GM19324 (cell line): ENCODE results near the gene NDUFAF5.
A peak's percentile ranks its signal among the peaks of the same experiment; 100 is the strongest.
"Not testable (repeated sequence)": the region's sequence is repeated elsewhere in the genome, so short reads cannot be mapped to it uniquely, and the experiment has no call there.

Experiments used
- ATAC-seq: cut with Tn5 transposase; IDR thresholded peaks from one replicate; pipeline ENCODE4 v1.9.1; 2021; ENCODE audit warnings: mild to moderate bottlenecking, moderate library complexity; ENCODE audit not compliant: unreplicated experiment, low FRiP score

NDUFAF5 gene

DNA sequence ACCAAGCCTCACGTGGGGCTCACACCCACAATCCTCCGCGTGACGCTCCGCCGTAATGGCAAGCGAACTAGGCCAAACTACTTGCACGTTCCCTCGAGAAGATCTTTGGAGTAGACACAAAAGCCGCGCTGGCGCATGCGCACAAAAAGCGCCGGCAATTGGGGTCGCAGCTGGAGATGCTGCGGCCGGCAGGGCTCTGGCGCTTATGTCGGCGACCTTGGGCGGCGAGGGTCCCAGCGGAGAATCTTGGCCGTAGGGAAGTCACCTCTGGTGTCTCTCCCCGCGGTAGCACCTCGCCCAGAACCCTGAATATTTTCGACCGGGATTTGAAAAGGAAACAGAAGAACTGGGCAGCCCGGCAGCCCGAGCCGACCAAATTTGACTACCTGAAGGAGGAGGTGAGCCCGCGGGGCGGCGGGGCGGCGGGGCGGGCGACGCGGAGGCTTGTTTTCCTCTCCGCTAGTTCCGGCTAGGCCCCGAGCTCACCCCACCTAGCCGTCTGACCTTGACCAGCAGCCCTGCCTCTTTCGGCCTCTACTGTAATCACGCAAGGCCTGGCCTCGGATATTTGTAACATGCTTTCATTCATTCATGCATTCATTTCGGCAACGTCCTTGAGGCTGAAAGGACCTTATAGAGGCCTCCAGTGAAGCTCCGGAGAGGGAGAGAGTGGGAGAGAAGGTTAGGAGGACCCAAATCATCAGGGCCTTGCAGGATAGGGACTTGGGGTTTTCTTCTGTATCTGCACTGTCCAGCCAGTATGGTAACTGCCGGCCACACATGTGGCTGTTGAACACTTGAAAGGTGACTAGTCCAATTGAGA lies at the start of gene NDUFAF5, which contains the start of gene ESF1:
Gene NDUFAF5, plus strand, starts transcription at position 136 of the 823 bp plus-strand sequence. Its CDS starts 41 bp downstream, at position 177.
Gene ESF1, minus strand, starts transcription at position 27 of the 823 bp plus-strand sequence. CDS start 1,779 bp downstream, outside the sequence.
- peak; percentile 97 for ATAC-seq

GRCh38 chr20:13735826-13736225 lies 49.0 kb upstream of the NDUFAF5 start:
- ATAC-seq: no peak

DNA sequence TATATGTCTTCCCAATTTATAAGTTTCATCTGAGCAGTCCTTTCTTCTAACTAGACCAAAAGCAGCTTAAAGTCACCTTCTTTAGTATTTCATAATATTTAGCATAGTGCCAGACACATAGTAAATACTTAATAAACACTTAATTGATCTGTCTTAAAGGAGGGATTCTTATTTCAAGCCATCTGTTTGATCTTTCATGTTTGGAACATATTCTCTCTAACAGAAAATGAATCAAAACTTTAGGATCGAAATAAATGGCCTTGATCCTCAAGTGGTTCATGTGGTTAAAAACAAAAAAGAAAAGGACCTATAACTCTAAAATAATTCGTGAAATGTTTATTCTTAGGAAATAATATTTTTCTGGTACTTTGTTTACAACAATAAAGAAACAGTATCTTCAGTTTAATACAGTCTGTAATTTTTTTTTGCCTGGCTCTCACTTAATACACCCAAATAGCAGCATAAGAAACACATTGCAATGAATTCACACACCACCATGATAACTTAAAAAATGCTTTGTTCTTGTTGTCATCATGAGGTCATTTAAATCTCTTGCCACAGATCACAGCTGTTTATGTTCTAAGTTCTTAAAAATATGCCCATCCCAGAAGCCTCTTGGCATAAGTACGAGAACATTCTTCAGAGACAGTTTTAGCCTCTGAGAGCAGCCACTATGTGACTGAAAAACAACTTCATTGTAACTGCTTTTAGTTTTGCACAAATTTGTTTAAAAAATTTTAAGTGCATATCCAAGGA lies 48.2 kb upstream of the NDUFAF5 start:
- ATAC-seq: no peak

DNA sequence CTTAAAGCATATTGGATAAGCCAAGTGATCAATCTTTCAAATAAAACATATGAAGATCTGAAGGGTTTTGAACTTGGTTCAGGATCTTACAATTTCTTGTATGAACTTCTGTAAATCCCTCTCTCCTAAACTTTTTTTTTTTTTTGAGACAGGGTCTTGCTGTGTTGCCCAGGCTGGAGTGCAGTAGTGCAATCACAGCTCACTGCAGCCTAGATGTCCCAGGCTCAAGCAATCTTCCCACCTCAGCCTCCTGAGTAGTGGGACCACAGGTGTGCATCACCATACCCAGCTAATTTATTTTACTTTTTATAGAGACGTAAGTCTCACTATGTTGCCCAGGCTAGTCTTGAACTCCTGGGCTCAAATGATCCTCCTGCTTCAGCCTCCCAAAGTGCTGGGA lies 46.6 kb upstream of the NDUFAF5 start:
- not testable (repeated sequence) for ATAC-seq

DNA sequence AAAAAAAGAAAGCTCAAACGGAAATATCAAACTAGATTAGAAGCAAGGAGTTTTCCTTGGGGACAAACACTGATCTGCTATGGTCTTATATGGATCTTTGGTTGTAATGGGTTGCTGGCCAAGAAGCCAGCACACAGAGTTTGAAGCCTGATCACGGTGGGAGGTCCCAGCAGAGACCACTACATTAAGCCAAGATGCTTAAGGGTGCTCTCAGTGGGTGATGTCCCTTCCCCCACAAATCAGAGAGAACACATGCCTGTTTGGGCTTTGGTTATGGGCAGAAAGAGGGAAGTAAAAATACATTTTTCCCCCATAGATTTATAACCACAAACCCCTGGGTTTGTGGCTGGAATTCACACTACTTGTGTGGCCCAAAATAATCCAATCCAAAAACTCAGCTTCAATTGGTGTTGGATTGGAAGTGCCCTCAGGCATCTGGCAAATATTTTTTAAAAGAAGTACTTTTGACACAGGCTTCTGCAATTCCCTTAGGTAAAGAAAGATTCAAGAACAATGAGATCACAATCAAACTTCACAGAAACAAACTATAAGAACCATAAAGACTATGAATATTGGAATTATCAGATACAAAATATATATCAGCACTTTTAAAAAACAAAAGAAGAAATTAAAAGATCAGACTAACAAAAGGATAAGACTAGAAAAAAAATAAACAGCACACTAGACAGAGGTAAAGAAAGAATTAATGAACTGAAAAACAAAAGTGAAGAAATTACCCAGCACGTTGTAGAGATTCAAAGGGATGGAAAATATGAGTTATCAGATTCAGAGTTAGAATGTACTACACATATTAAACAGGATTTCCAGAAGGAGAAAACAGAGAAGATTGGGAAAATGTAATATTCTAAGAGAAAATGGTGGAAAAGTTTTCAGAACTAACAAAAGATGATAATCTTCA lies 44.8 kb upstream of the NDUFAF5 start:
- no peak for ATAC-seq

GRCh38 chr20:13741879-13742278 lies 42.9 kb upstream of the NDUFAF5 start:
- ATAC-seq: no peak

DNA sequence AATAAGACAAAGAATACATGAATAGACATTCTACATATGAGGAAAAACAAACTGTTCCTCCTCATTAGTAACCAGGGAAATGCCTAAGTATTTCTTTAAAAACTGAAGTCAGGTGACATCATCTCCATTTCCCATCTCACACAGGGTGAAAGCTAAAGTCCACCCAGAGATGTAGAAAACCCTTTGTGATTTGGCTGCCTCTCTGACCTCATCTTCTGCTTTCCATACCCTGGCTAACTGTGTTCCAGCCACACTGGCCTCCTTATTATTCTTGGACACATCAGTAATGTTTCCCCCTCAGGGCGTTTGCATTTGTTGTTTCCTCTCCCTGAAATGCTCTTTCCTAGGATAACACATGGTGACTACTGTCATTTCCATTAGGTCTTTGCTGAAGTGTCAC lies 40.5 kb upstream of the NDUFAF5 start:
- no peak for ATAC-seq

DNA sequence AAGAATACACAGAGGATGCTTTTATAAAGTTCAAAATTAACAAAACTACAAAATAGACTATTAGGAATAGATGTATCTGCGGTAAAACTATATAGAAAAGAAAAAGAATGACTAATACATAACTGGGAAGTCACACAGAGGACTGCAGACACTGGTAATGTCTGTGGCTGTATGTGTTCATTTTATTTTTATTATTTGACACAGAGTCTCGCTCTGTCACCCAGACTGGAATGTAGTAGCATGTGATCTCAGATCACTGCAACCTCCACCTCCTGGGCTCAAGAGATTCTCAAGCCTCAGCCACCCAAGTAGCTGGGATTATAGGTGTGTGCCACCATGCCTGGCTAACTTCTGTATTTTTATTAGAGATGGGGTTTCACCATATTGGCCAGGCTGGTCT lies 39.0 kb upstream of the NDUFAF5 start:
- no peak for ATAC-seq

DNA sequence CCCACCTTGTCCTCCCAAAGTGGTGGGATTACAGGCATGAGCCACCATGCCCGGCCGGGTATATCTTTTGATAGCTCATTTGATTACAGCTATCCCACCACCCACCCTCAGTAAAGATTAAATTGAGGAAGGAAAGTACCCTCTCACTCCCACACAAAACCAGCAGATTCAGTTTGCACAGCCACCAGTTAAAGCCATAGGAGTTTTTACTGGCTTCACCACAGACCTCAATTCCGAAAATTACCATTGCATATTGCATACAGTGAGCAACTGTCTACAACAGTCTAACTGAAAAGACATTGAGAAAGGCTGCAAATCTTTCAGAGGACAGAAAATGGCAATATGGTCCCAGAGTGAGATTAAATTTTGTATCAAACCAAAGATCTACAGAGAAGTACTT lies 35.0 kb upstream of the NDUFAF5 start:
- no peak for ATAC-seq

DNA sequence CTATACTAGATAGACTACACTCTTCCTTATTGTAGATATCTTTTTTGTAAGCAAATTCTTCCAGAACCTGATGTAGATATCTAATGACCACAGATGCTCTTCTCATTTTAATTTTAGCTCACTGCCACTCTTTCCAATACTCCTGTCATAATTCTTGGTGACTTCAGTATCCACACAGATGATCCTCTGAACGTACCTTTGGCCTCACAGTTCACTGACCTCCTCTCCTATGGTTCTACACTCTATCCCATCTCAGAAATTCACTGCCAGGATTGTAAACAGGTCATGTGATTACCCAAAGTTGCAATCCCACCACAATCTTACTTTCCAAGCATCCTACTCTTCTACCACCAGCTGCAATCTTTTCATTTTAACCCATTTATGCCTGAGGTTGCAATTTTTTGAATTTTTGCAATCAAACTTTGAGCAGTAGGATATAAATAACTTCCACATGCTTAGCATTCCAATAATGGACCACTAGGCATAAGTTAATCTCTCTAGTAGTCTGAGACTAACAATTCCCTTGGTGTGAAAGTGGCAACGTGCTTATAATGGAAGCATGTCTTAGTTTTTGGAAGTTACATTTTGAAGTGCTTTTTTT lies 31.3 kb upstream of the NDUFAF5 start:
- no peak for ATAC-seq

- no peak for ATAC-seq
Observed at GRCh38 chr20:13755809-13756208, 29.0 kb upstream of the NDUFAF5 start.

GRCh38 chr20:13756551-13756950 lies 28.3 kb upstream of the NDUFAF5 start:
- ATAC-seq: no peak

DNA sequence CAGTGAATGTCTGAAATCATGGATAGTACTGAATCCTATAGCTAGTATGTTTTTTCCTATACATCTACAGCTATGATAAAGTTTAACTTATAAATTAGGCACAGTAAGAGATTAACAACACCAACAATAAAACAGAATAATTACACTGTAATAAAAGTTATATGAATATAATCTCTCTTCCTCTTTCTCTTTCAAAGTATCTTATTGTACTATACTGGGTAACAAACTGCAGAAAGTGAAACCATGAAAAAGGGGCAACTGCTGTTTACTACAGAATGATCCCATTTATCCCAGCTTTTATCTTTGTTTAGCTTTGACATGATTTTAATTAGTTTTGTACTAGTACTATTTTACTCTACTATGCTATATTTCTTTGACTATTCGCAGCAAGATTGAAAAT lies 25.9 kb upstream of the NDUFAF5 start:
- no peak for ATAC-seq

- ATAC-seq: not testable (repeated sequence)
Observed at GRCh38 chr20:13760451-13760946, 24.3 kb upstream of the NDUFAF5 start.

GRCh38 chr20:13765299-13765698 lies 19.5 kb upstream of the NDUFAF5 start:
- ATAC-seq: no peak

- ATAC-seq: no peak
Observed at GRCh38 chr20:13765868-13766416, 18.9 kb upstream of the NDUFAF5 start.

DNA sequence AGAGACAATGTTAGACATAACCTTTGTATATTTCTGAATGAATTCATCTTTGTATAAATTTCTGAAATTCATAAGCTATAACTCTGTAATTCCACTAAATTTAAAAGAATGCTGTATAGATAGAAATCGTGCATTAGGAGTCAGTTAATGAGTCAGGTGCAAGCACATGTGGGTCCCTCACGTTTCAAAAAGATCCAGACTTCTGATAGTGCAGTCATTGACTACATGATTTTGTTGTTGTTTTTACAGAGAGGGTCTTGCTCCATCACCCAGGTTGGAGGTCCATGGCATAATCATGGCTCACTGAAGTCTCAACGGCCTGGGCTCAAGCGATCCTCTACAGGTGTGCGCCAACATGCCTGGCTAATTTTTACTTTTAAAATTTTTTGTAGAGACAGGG lies 14.7 kb upstream of the NDUFAF5 start:
- no peak for ATAC-seq

DNA sequence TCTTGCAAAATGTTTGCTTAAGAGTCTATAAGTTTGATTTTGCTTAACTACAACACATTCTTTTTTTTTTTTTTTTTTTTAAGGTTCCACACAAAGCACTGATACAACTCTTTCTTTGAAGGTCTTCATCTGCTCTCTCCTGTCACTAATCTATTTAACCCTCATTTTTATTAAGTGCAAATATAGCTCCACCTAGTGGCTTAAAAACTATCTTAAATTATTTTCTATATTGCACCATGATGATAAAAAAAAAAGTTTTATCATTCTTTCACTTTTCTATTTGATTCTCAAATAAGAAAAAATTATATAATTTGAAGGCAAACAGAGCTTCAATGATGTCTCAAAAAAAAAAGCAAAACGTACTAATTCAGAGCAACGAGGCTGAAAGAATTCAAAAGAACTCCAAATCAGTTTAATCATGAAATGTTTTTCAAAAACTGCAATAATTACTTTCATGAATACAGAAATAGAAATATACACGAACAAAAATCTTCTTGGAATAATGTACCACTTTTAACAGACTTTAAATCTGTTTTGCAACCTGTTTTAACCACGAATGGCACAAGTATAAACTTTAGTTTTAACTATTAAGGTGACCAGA lies 12.9 kb upstream of the NDUFAF5 start:
- no peak for ATAC-seq

GRCh38 chr20:13772529-13772928 lies 12.3 kb upstream of the NDUFAF5 start:
- ATAC-seq: no peak
